PFSK-1 (cell line): ENCODE data around the gene GDPD3.

Experiments
- POLR2AphosphoS5 ChIP-seq: IDR thresholded peaks from 2 replicates; pipeline ENCODE4 v1.6.1; 2012; ENCODE audit warnings: low read depth, mild to moderate bottlenecking, control low read depth, low read length, moderate library complexity
- REST ChIP-seq, 2 experiments: IDR thresholded peaks; 2 replicates each; pipeline versions ENCODE4 v1.6.1 to v1.8.0; 2011 to 2012; ENCODE audit warnings: low read depth in 2 of 2, low read length in 2 of 2, control low read depth in 1 of 2, inconsistent platforms in 1 of 2, mild to moderate bottlenecking in 1 of 2, moderate library complexity in 1 of 2; ENCODE audit not compliant: insufficient read depth in 1 of 2

- TF ChIP-seq POLR2AphosphoS5 (no peak), REST (IDR thresholded peaks at IDR 0.05; ENCODE audit: insufficient read depth in 1 of 2, low read depth in 2 of 2, low read length in 2 of 2) (no peak)
Observed at GRCh38 chr16:30113711-30114333, 485 bp upstream of the GDPD3 start.
